OCI-LY7 (cell line): ENCODE results near the gene ERP29.

Experiments used
- CTCF ChIP-seq: fragments of 200-600 bp; sonication (generic); conservative IDR thresholded peaks from 2 replicates; pipeline ENCODE4 v1.5.1; 2014; ENCODE audit warnings: mild to moderate bottlenecking, antibody characterized with exemption, low read length, moderate library complexity, mixed read lengths
- EZH2phosphoT487 ChIP-seq: fragments of 200-600 bp; sonication (generic); IDR thresholded peaks from 2 replicates; pipeline ENCODE4 v1.6.1; 2018; ENCODE audit warnings: low read depth, borderline replicate concordance, mild to moderate bottlenecking, mixed run types, antibody characterized with exemption, low read length, moderate library complexity, mixed read lengths

DNA sequence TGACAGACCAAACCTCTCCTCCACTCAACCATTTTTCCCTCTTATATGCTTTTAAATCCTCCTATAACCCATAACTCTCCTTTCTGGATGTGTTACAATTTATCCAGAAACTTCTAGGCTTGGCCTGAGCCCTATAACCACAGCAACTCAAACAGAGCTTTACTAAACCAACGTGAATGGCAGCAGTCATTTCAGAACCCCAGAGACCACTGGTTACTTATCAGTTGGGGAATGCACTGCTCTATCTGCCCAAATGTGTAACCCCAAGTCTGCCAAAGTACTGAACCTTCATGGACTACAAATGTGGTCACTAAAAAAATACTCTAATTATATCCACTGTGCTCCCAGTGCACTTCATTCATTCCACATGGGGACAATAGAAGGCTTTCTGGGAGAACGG, 53.3 kb downstream of the ERP29 start:
- no peak for TF ChIP-seq CTCF
- TF ChIP-seq EZH2phosphoT487, result no peak
